Neural progenitor cell (in vitro differentiated cells): ENCODE data around the gene TRIO. TPM values are rescaled to one million over a fixed set of nuclear protein-coding genes. Genes with fewer than 3 reads are reported as not detected.
A peak's percentile ranks its signal among the peaks of the same experiment; 100 is the strongest.

ENCODE experiments used
- DNase-seq: peaks from one replicate; pipeline ENCODE4 v3.0.0-alpha.2; 2016; ENCODE audit warnings: low spot score
- H2AFZ ChIP-seq: fragments of 200-600 bp; sonication (generic); replicated peaks from 2 replicates; pipeline ENCODE4 v1.6.1; 2016; ENCODE audit warnings: antibody characterized with exemption
- H3F3A ChIP-seq: fragments of 200-600 bp; sonication (generic); 2 replicates; pipeline ENCODE4 v1.6.1; 2016; ENCODE audit warnings: antibody characterized with exemption, low read depth
- H3K27ac ChIP-seq: fragments of 200-600 bp; sonication (generic); 2 replicates; pipeline ENCODE4 v1.5.1; 2016; ENCODE audit warnings: mild to moderate bottlenecking
- H3K27me3 ChIP-seq: fragments of 200-600 bp; sonication (generic); 2 replicates; pipeline ENCODE4 v1.6.1; 2016; ENCODE audit warnings: mild to moderate bottlenecking, moderate library complexity
- H3K36me3 ChIP-seq: fragments of 200-600 bp; sonication (generic); 2 replicates; pipeline ENCODE4 v1.5.1; 2016
- H3K4me1 ChIP-seq: fragments of 200-600 bp; sonication (generic); 2 replicates; pipeline ENCODE4 v1.6.1; 2016; ENCODE audit warnings: mixed run types
- H3K4me2 ChIP-seq: fragments of 200-600 bp; sonication (generic); 2 replicates; pipeline ENCODE4 v1.6.1; 2016
- H3K4me3 ChIP-seq: fragments of 200-600 bp; sonication (generic); 2 replicates; pipeline ENCODE4 v1.5.1; 2016
- H3K79me2 ChIP-seq: fragments of 200-600 bp; sonication (generic); 2 replicates; pipeline ENCODE4 v1.6.1; 2016; ENCODE audit warnings: low read depth
- H3K9ac ChIP-seq: fragments of 200-600 bp; sonication (generic); 2 replicates; pipeline ENCODE4 v1.6.1; 2016
- H3K9me3 ChIP-seq: fragments of 200-600 bp; sonication (generic); 2 replicates; pipeline ENCODE4 v1.5.1; 2016; ENCODE audit warnings: low read depth
- H4K20me1 ChIP-seq: fragments of 200-600 bp; sonication (generic); 2 replicates; pipeline ENCODE4 v1.6.1; 2016; ENCODE audit warnings: low read depth
- H3K27ac Mint-ChIP-seq: 3 replicates; pipeline ENCODE4 v1.8.0; 2021; ENCODE audit warnings: mixed read lengths
- H3K27me3 Mint-ChIP-seq: 2 replicates; pipeline ENCODE4 v1.8.0; 2022; ENCODE audit warnings: low read depth, mild to moderate bottlenecking, inconsistent platforms, moderate library complexity, mixed read lengths; ENCODE audit not compliant: insufficient read depth
- H3K36me3 Mint-ChIP-seq: 3 replicates; pipeline ENCODE4 v1.8.0; 2021; ENCODE audit warnings: mixed read lengths
- H3K4me1 Mint-ChIP-seq: 3 replicates; pipeline ENCODE4 v1.8.0; 2021; ENCODE audit warnings: mixed read lengths
- H3K4me3 Mint-ChIP-seq: 3 replicates; pipeline ENCODE4 v1.8.0; 2021; ENCODE audit warnings: mild to moderate bottlenecking, moderate library complexity, mixed read lengths
- H3K9me3 Mint-ChIP-seq: 3 replicates; pipeline ENCODE4 v1.8.0; 2020; ENCODE audit warnings: mixed read lengths
- EZH2 ChIP-seq: fragments of 200-600 bp; sonication (generic); IDR thresholded peaks from 2 replicates; pipeline ENCODE4 v1.6.1; 2017; ENCODE audit warnings: antibody characterized with exemption, mild to moderate bottlenecking, moderate library complexity
- EZH2phosphoT487 ChIP-seq: fragments of 200-600 bp; sonication (generic); IDR thresholded peaks from 2 replicates; pipeline ENCODE4 v1.6.1; 2017; ENCODE audit warnings: antibody characterized with exemption
- total RNA-seq: library from RNA; depleted of rRNA; stranded (reverse); fragments of >200 nt; gene quantifications from 2 replicates; pipeline ENCODE4 v1.2.3, GENCODE V29; 2015; ENCODE audit warnings: low replicate concordance
- TF ChIP-seq, protein P1 (sequence below): fragments of 200-600 bp; sonication (generic); IDR thresholded peaks from 2 replicates; pipeline ENCODE4 v1.5.1; 2017; ENCODE audit warnings: antibody characterized with exemption, mild to moderate bottlenecking

Gene TRIO
- total RNA-seq, 1 donor from 2014 or later: 84.7 TPM

GRCh38 chr5:14396737-14397136 lies 253.6 kb downstream of the TRIO start:
- Histone ChIP-seq H3K4me2 (no peak overlapping the region), H3K27me3 (no peaks in the 10 kb centered on the region), H3F3A (peaks cover 4% of the 10 kb centered on the region), H3K27ac (no peak overlapping the region), H3K9ac (no peak overlapping the region), H3K9me3 (no peaks in the 10 kb centered on the region), H3K4me1 (no peaks in the 10 kb centered on the region), H4K20me1 (no peaks in the 10 kb centered on the region), H3K36me3 (peaks cover 17% of the 10 kb centered on the region), H3K4me3 (no peak overlapping the region), H3K79me2 (no peaks in the 10 kb centered on the region), H2AFZ (no peak overlapping the region)
- no peak overlapping the region for H3K27ac Mint-ChIP-seq
- no peaks in the 10 kb centered on the region for H3K9me3 Mint-ChIP-seq
- no peaks in the 10 kb centered on the region for H3K27me3 Mint-ChIP-seq
- H3K4me1 Mint-ChIP-seq: peaks cover 20% of the 10 kb centered on the region
- DNase-seq: no peak
- TF ChIP-seq EZH2phosphoT487: no peak
- H3K36me3 Mint-ChIP-seq: peaks cover 34% of the 10 kb centered on the region
- H3K4me3 Mint-ChIP-seq: no peak overlapping the region

- no peak overlapping the region for H3K9ac ChIP-seq
- Mint-ChIP-seq H3K4me1 (peaks cover 20% of the 10 kb centered on the region), H3K27me3 (no peaks in the 10 kb centered on the region), H3K9me3 (no peaks in the 10 kb centered on the region), H3K36me3 (peaks cover 35% of the 10 kb centered on the region), H3K4me3 (no peak overlapping the region), H3K27ac (no peak overlapping the region)
- H3K36me3 ChIP-seq: peaks cover 10% of the 10 kb centered on the region
- H2AFZ ChIP-seq: no peak overlapping the region
- no peaks in the 10 kb centered on the region for H3K27me3 ChIP-seq
- H4K20me1 ChIP-seq: no peaks in the 10 kb centered on the region
- no peaks in the 10 kb centered on the region for H3K9me3 ChIP-seq
- TF ChIP-seq EZH2phosphoT487 (no peak), EZH2 (no peak)
- TF ChIP-seq, protein P1, sequence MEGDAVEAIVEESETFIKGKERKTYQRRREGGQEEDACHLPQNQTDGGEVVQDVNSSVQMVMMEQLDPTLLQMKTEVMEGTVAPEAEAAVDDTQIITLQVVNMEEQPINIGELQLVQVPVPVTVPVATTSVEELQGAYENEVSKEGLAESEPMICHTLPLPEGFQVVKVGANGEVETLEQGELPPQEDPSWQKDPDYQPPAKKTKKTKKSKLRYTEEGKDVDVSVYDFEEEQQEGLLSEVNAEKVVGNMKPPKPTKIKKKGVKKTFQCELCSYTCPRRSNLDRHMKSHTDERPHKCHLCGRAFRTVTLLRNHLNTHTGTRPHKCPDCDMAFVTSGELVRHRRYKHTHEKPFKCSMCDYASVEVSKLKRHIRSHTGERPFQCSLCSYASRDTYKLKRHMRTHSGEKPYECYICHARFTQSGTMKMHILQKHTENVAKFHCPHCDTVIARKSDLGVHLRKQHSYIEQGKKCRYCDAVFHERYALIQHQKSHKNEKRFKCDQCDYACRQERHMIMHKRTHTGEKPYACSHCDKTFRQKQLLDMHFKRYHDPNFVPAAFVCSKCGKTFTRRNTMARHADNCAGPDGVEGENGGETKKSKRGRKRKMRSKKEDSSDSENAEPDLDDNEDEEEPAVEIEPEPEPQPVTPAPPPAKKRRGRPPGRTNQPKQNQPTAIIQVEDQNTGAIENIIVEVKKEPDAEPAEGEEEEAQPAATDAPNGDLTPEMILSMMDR: no peak
- H3K4me1 ChIP-seq: no peaks in the 10 kb centered on the region
- no peak overlapping the region for H3K4me2 ChIP-seq
- H3K4me3 ChIP-seq: no peak overlapping the region
- H3F3A ChIP-seq: peaks cover 4% of the 10 kb centered on the region
- DNase-seq: no peak
- H3K79me2 ChIP-seq: no peaks in the 10 kb centered on the region
- H3K27ac ChIP-seq: no peak overlapping the region
Measured at GRCh38 chr5:14397717-14398116, 254.6 kb downstream of the TRIO start.

DNA sequence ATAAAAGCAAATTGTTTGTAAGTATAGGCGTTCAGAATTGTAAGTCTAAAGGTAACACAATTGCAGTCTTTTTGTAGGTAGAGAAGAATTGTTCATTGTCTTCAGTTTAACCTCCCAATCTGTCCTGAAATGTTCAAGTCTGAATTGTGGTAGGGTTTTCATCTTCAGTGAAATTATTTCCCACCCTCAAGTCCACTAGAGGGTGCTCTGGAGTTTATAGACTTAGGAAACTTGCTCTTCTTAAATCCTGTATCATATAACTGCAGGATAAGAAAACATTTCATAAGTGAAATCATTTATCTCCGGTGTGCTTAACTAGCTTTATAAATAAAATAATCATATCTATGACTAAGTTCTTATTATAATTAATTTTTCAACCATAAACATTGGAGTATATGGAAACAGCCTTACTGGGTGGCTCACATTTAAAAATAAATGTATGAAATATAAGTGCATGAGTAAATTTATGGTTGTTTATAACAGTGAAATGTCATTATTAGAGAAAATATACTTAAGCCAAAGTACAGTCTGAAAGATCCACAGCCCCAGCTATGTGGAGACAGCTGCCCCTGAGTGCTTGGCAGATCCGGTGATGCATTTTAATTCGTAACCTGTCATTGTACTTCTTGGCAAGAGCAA lies 256.0 kb downstream of the TRIO start:
- H3K4me3 ChIP-seq: no peak overlapping the region
- no peaks in the 10 kb centered on the region for H3K27me3 Mint-ChIP-seq
- H3K4me2 ChIP-seq: no peak overlapping the region
- no peaks in the 10 kb centered on the region for H3K9me3 ChIP-seq
- peak; percentile 62 for DNase-seq
- no peak overlapping the region for H3K4me3 Mint-ChIP-seq
- H3K9ac ChIP-seq: no peak overlapping the region
- peaks cover 20% of the 10 kb centered on the region for H3K4me1 Mint-ChIP-seq
- no peaks in the 10 kb centered on the region for H3K4me1 ChIP-seq
- no peaks in the 10 kb centered on the region for H3K27me3 ChIP-seq
- H2AFZ ChIP-seq: no peak overlapping the region
- no peaks in the 10 kb centered on the region for H4K20me1 ChIP-seq
- H3K36me3 ChIP-seq: peaks cover 4% of the 10 kb centered on the region
- no peaks in the 10 kb centered on the region for H3K9me3 Mint-ChIP-seq
- peaks cover 35% of the 10 kb centered on the region for H3K36me3 Mint-ChIP-seq
- H3K79me2 ChIP-seq: no peaks in the 10 kb centered on the region
- no peak overlapping the region for H3K27ac ChIP-seq
- H3K27ac Mint-ChIP-seq: no peak overlapping the region
- TF ChIP-seq, protein P1: peak; percentile 79
- no peak for TF ChIP-seq EZH2
- TF ChIP-seq EZH2phosphoT487: no peak
- peaks cover 4% of the 10 kb centered on the region for H3F3A ChIP-seq

DNA sequence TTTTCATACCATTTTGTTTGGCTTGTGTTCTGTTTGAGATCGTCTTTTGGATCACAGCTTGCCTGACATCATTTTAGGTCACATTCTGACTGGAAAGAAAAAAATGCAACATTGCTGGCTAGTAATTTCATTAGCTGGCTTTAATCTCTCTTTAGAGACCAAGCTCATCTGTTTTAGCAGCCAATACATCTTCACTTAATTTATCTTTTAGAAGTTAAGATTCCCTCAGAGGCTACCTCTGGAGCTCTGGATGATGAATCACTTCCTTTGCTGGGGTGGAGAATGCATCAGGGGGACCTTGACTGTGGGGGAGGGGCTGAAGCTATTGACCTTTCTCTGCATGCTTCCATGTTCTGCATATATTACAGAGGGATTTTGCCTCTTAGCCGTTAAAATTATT lies 256.9 kb downstream of the TRIO start:
- Mint-ChIP-seq H3K4me3 (no peak overlapping the region), H3K9me3 (no peaks in the 10 kb centered on the region), H3K4me1 (peaks cover 20% of the 10 kb centered on the region), H3K27me3 (no peaks in the 10 kb centered on the region), H3K27ac (no peak overlapping the region), H3K36me3 (peaks cover 37% of the 10 kb centered on the region)
- TF ChIP-seq EZH2phosphoT487: no peak
- TF ChIP-seq, protein P1: no peak
- TF ChIP-seq EZH2: no peak
- H3K4me1 ChIP-seq: no peaks in the 10 kb centered on the region
- H4K20me1 ChIP-seq: peaks cover 1% of the 10 kb centered on the region
- no peak for DNase-seq
- no peaks in the 10 kb centered on the region for H3K27me3 ChIP-seq
- H3K4me2 ChIP-seq: no peak overlapping the region
- no peak overlapping the region for H3K27ac ChIP-seq
- H3K36me3 ChIP-seq: peaks cover under 1% of the 10 kb centered on the region
- no peak overlapping the region for H2AFZ ChIP-seq
- H3K79me2 ChIP-seq: no peaks in the 10 kb centered on the region
- no peaks in the 10 kb centered on the region for H3K9me3 ChIP-seq
- H3K9ac ChIP-seq: no peak overlapping the region
- H3K4me3 ChIP-seq: no peak overlapping the region
- peaks cover 4% of the 10 kb centered on the region for H3F3A ChIP-seq
